ENCODE data around the gene OPCML.

Gene OPCML

GRCh38 chr11:132941024-132941646 lies 591.2 kb downstream of the OPCML start:
- Mint-ChIP-seq H3K27me3 (ENCODE audit: low read depth) (peaks cover 47% of the 10 kb centered on the region), H3K4me3 (peak overlapping the region; percentile 87 to 93 (median 90)), H3K4me1 (peaks cover 52% of the 10 kb centered on the region), H3K36me3 (ENCODE audit: low read depth) (no peaks in the 10 kb centered on the region), H3K27ac (peak overlapping the region; percentile 38 to 85 (median 65)), H3K9me3 (no peaks in the 10 kb centered on the region)
- TF ChIP-seq, protein P1, sequence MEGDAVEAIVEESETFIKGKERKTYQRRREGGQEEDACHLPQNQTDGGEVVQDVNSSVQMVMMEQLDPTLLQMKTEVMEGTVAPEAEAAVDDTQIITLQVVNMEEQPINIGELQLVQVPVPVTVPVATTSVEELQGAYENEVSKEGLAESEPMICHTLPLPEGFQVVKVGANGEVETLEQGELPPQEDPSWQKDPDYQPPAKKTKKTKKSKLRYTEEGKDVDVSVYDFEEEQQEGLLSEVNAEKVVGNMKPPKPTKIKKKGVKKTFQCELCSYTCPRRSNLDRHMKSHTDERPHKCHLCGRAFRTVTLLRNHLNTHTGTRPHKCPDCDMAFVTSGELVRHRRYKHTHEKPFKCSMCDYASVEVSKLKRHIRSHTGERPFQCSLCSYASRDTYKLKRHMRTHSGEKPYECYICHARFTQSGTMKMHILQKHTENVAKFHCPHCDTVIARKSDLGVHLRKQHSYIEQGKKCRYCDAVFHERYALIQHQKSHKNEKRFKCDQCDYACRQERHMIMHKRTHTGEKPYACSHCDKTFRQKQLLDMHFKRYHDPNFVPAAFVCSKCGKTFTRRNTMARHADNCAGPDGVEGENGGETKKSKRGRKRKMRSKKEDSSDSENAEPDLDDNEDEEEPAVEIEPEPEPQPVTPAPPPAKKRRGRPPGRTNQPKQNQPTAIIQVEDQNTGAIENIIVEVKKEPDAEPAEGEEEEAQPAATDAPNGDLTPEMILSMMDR (IDR thresholded peaks at IDR 0.05; ENCODE audit: unreplicated experiment in 3 of 3) = peak; percentile 85 to 87 (median 86)

DNA sequence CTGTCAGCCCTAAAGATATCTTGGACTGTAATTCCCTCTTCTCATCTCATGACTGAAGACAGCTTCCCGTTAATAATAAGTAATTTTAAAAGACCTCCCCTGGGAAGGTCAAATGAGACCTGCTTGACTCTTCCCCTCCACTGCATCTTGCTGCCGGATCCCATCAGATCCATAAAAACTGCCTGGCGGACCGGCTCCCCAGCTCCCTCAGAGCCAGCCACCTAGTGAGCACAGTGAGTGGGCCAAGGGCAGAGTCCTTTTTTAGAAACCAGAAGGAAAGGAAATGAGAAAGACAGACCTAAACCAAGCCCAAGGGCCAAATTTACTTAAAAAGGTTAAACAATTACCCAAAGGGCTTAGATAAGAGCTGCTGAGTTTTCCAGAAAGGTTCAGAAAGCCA lies 595.3 kb downstream of the OPCML start:
- Mint-ChIP-seq H3K27me3 (ENCODE audit: low read depth) (peaks cover 25% of the 10 kb centered on the region), H3K27ac (peak overlapping the region; percentile 66 to 88 (median 81)), H3K4me3 (peak overlapping the region in 2 of 3 experiments; percentile 0 to 10)

GRCh38 chr11:132935383-132935782 lies 596.9 kb downstream of the OPCML start:
- Mint-ChIP-seq H3K27ac (no peak overlapping the region), H3K4me3 (no peak overlapping the region), H3K36me3 (ENCODE audit: low read depth) (no peaks in the 10 kb centered on the region), H3K9me3 (peaks cover 4% of the 10 kb centered on the region), H3K27me3 (ENCODE audit: low read depth) (peaks cover 12% of the 10 kb centered on the region), H3K4me1 (peaks cover 19% of the 10 kb centered on the region)
- TF ChIP-seq, protein P1 (IDR thresholded peaks at IDR 0.05; ENCODE audit: unreplicated experiment in 3 of 3) = no peak

More for the DNA sequence above, 595.3 kb downstream of the OPCML start:
- Mint-ChIP-seq H3K36me3 (ENCODE audit: low read depth) (no peaks in the 10 kb centered on the region), H3K4me1 (peaks cover 34% of the 10 kb centered on the region), H3K9me3 (no peaks in the 10 kb centered on the region)
- TF ChIP-seq, protein P1 (IDR thresholded peaks at IDR 0.05; ENCODE audit: unreplicated experiment in 3 of 3) = no peak

- peaks cover 17% of the 10 kb centered on the region for H3K4me1 Mint-ChIP-seq
- H3K27ac Mint-ChIP-seq = no peak overlapping the region
- no peak overlapping the region for H3K4me3 Mint-ChIP-seq
- peaks cover 12% of the 10 kb centered on the region for H3K27me3 Mint-ChIP-seq (ENCODE audit: low read depth)
- peaks cover 15% of the 10 kb centered on the region for H3K9me3 Mint-ChIP-seq
- TF ChIP-seq, protein P1 (IDR thresholded peaks at IDR 0.05; ENCODE audit: unreplicated experiment in 3 of 3) = no peak
- peaks cover 4% of the 10 kb centered on the region for H3K36me3 Mint-ChIP-seq (ENCODE audit: low read depth)
These were observed 598.6 kb downstream of the OPCML start for GRCh38 chr11:132933703-132934102.

- no peak overlapping the region for H3K4me3 Mint-ChIP-seq
- peaks cover 40% of the 10 kb centered on the region for H3K9me3 Mint-ChIP-seq
- H3K36me3 Mint-ChIP-seq (ENCODE audit: low read depth) = peaks cover 17% of the 10 kb centered on the region
- H3K4me1 Mint-ChIP-seq = peaks cover 3% of the 10 kb centered on the region
- no peak overlapping the region for H3K27ac Mint-ChIP-seq
- H3K27me3 Mint-ChIP-seq (ENCODE audit: low read depth) = no peaks in the 10 kb centered on the region
- TF ChIP-seq, protein P1 (IDR thresholded peaks at IDR 0.05; ENCODE audit: unreplicated experiment in 3 of 3) = no peak
These were observed 606.4 kb downstream of the OPCML start for GRCh38 chr11:132925825-132926469.
